NK-92 (cell line): ENCODE results near the gene FAM20A.

Experiments
- DNase-seq: peaks from one replicate; lab custom pipeline; 2025; ENCODE audit not compliant: unreplicated experiment; lab: John Stamatoyannopoulos, UW

The FAM20A gene

DNA sequence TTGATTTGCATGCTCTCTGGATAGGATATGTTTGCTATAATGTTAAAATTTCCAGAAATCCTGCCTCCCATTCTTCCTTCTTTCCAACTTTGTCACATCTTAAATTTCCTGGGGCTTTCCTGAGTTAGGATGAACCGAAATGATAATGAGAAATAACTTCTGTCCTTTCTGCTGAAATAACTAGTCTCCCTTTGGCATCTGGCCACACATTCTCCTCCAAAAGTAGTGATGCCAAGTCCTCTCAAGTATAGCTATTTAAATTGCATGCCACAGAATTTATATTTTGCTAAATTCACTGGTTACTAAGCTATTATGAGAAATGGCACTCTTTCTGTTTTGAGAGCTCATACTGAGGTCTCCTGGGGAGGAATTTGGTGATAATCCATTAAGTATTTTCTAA is 30.6 kb downstream of the FAM20A start:
- no peak for DNase-seq

DNA sequence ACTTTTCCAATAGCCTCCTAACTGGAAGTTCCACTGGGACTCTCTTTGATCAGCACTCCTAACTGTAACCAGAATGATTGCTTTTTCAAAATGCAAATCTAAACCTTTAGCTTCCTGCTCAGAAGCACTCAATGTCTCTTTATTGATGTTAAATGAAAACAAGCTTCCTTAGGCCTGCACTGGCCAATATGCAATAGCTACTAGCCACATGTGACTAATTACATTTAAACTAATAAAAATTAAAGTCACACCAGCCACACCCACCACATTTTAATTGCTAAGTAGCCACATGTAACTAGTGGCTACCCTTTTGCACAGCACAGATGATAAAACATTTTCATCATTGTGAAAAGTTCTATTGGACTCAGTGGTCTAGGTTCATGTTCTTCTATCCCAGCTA is 31.8 kb downstream of the FAM20A start:
- no peak for DNase-seq

GRCh38 chr17:68568581-68568980 is 32.6 kb downstream of the FAM20A start:
- no peak for DNase-seq

GRCh38 chr17:68567581-68567980 is 33.6 kb downstream of the FAM20A start:
- no peak for DNase-seq

DNA sequence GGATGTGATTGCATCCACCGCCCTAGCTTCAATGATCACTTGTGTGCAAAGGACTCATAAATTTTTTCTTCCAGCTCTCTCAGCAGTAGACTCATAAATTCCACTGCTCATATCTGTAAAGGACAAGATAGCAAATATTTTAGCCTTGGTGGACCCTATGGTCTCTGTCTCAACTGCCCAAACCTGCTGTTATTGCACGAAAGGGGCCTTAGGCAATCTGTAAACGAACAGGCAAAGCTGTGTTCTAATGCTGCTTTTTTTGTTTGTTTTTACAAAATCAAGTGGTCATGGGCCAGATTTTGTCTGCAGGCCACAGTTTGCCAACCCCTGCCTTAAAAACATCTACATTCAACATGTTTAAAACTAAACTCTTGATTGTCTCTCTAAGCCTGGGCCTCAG is 34.1 kb downstream of the FAM20A start:
- DNase-seq, result no peak

GRCh38 chr17:68566442-68566738 is 34.8 kb downstream of the FAM20A start:
- no peak for DNase-seq

DNA sequence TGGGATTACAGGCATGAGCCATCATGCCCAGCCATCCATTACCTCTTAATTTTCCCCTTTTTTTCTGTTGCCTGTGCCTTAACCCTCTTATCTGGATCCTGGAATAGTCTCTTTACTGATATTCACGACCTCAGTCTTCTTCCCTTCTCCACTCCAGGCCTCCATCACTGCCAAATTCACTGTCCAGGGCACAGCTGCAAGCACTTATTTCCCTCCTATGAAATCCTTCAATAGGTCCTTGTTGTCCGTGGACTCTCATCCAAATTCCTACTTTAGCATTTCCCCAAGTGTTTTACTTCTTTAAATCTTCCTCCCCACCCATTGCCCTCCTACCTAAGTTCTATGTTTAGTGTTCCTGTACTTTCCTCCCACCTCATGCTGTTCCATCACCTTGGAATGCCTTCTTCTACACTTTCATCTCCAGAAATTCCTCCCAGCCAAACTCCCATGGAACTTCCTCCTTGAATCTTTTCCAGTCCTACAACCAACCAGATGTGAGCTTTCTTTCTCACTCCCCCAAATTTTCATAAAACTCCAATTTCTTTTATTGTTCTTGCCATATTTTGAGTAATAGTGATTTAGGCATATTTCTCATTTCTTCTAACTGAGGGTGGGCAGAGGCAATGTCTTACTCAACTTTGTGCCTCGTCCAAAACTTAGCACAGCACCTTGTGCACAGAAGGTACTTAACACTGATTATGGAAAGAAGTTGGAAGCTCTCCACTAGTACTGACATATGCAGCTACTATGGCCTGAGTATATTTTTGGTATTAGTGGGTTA is 35.3 kb downstream of the FAM20A start:
- DNase-seq, result no peak

- no peak for DNase-seq
Observed at GRCh38 chr17:68564415-68565111, 36.6 kb downstream of the FAM20A start.

DNA sequence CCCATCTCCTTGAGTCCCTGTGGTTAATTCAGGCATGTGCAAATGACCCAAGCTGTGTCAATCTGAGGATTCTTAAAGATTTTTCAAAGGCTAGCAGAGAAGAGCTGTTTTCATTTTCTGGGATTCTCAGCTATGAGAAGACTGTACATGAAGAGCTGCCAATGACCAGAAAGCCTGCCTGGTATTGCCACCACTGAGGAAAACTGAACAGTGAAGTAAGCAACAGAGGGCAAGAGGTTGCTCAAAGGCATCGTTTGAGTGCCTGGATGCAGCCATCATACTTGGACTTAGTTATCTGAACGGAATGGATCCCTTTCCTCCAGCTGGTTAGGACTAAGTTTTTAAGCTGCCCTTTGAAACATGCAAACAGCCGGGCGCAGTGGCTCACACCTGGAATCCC is 38.4 kb downstream of the FAM20A start:
- DNase-seq, result no peak

DNA sequence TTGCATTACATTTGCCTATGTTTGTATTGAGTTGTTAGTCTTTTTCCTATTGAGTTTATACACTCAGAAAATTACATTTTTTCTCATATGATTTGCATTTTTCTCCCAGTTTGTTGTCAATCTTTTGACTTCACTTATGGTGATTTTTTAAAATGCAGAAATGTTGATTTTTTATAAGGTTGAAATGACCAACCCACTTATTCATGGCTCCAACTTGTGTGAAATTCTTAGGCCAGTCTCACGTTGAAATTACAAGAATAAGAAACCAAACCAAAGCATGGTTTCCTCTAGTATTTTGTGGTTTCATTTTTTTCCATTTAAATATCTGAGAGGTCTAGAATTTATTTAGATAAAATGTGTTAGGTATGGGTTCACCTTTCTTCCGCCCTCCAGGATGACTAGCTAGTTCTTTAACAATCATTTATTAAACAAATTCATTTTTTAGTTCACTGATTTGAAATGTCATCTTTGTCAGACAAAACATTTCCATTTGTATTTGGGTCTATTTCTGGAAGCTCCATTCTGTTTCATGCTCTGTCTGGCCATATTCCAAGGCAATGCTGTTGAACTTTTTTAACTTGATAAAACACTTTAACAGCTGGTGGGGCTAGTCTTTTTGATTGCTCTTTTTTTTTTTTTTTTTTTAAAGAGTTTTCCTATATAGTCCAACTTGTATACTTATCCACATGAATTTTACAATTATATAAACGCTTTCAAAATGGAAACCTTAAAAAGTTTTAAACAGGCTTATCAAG is 40.0 kb downstream of the FAM20A start:
- no peak for DNase-seq

DNA sequence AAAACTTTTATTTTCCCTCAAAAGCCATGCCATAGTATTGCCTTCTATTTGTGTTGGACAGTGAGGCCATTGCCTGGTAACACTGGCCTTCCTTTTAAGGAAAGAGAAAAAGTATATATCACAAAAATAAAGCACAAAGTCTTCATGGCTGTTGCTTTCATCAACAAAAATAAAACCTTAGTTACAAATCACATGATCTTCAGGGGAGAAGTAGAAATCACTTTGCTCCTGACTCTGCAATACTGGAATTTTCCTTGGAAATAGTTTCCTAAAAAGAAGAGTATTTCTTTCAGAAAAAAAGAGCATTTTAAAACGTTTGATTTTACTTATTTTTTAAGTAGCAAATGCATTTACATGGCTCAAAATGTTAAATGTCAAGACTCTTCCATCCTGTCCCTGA is 41.9 kb downstream of the FAM20A start:
- no peak for DNase-seq

- DNase-seq, result no peak
Observed at GRCh38 chr17:68556551-68556950, 44.6 kb downstream of the FAM20A start.

GRCh38 chr17:68544111-68544915 is 56.9 kb downstream of the FAM20A start:
- DNase-seq, result no peak

DNA sequence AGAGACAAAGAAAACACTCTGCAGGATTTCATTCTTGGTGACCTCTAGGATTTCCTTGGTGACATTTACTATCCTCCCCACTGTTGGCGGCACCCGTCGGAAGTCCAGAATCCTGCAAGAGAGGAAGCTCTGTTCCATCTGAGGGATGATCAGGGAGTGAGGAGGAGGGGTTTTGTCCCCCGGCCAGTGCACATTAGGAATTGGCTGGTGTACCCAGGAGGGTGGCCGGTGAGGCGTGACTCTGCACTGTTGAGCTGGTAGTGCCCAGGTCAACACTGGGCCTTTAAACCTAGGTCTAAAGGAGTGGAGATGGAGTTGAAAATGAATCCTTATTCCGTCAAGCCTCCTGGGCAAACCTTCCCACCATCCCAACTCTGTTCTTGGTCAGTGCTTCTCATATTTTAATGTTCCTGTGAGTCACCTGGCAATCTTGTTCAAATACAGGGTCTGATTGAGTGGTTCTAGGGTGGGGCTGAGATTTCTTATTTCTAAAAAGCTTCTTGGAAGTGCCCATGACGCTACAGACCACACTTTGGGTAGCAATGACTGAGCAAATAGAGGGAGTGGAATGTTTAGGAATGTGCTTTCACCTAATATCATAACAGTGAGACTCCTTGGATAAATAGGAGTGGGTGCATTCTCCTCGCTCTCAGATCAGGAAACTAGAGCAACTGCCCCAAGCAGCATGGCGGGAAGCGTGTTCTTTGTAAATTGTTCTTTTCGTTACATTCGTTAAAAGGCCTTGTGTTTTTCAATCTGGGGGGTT is 58.3 kb downstream of the FAM20A start:
- DNase-seq, result no peak

DNA sequence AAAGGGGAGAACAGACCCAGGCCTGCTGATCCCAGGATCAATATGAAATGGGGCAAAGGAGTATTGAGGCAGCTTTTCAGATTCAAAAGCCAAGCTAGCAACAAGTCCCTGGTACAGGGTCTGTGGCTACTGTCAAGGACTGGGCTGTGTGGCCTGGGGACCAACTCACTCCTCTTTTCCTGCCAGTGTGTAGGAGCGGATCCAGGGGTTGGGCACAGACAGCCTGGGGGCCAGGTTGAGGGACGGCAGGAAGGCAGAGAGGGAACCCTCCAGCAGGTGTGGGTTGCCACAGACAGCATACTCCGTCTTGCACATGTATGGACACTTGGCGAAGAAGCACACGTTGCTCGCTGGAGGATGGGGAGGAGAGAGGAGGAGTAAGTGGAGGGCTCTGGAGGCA is 59.4 kb downstream of the FAM20A start:
- no peak for DNase-seq

DNA sequence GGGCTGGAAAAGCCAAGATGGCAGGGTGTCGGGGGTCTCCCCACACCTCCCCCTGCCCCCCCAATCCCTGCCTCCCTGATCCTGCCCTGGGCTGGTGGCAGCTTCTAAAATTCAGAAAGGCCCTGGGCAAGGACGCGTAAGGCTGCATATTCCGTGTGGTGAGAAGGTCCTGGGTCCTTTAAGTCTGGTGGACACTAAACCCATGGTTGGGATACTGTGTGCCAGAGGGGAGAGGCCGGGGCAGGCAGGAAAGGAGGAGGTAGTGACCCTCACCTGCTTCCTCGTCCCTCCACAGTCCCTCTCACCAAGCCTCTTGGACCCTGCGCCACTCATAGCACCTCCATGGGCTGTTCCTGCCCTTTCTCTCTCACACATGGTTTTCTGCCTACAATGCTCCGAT is 60.2 kb downstream of the FAM20A start:
- no peak for DNase-seq

GRCh38 chr17:68539548-68540467 is 61.4 kb downstream of the FAM20A start:
- no peak for DNase-seq

DNA sequence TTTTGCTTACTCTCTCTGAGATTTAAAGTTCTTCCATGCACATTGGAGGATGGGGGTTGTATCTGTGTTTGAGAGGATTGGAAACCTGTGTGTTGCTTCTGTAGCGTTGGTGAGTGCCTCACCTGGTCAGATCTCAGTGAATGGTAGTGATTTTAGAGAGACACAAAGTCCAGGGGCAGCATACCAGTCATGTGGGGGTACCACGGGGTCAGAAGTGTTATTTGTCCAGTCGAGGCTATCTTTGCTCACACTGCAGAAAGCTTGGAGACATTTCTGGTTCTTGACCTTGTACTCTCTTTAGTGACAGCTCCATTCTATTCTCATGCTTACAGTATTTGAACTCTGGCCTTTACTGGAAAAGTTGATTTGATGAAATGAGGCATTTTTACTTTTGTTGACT is 65.2 kb downstream of the FAM20A start:
- no peak for DNase-seq

DNA sequence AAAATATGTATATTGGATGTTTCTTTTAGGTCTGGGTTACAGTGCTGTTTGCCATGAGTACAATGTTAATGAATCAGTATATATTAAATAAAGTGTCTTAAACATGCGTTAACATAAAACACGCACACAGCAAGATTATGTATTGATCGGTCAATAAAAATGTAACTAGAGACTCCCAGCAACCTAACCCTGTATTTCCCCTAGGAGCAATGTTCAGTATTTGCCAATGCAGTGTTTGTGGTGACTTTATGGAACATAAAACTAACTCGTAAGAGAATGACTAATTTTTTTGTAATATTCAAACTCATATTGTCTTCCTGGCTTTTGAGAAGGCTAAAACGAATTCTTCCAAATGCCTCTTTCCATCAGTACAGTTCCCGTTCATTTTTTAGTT is 66.5 kb downstream of the FAM20A start:
- DNase-seq, result no peak
